Prostate gland (tissue), 2 donors: ENCODE measurements around the gene MED12L. TPM values are rescaled to one million over a fixed set of nuclear protein-coding genes. Genes with fewer than 3 reads are reported as not detected.

Experiments
- DNase-seq: peaks from one replicate; pipeline ENCODE4 v3.0.0-alpha.2; 2019; ENCODE audit warnings: low spot score
- H3K27ac ChIP-seq, 2 donors: fragments of 200-600 bp; sonication (generic); 2 replicates each; pipeline ENCODE4 v1.5.1; 2017 to 2019
- H3K27me3 ChIP-seq: fragments of 200-600 bp; sonication (generic); replicated peaks from 2 replicates; pipeline ENCODE4 v1.5.1; 2019; ENCODE audit not compliant: insufficient read depth
- H3K36me3 ChIP-seq, 2 donors: fragments of 200-600 bp; sonication (generic); 1 replicate in 1 of 2; 2 replicates in 1 of 2; pipeline versions ENCODE4 v1.5.1 to v1.8.1; 2017 to 2019
- H3K4me1 ChIP-seq: fragments of 200-600 bp; sonication (generic); replicated peaks from 2 replicates; pipeline ENCODE4 v1.5.1; 2019
- H3K4me3 ChIP-seq, 2 donors: fragments of 200-600 bp; sonication (generic); 2 replicates each; pipeline ENCODE4 v1.5.1; 2017 to 2019
- H3K9me3 ChIP-seq: fragments of 200-600 bp; sonication (generic); 2 replicates; pipeline ENCODE4 v1.5.1; 2017
- CTCF ChIP-seq, 4 experiments: fragments of 200-600 bp in 2 of 4; fragments of 450-650 bp in 2 of 4; sonication (generic) in 2 of 4; IDR thresholded peaks; 1 replicate in 3 of 4; 2 replicates in 1 of 4; pipeline ENCODE4 v1.5.1; 2016 to 2019; ENCODE audit warnings: antibody characterized with exemption in 4 of 4, mild to moderate bottlenecking in 2 of 4, moderate library complexity in 2 of 4
- POLR2A ChIP-seq: fragments of 450-650 bp; IDR thresholded peaks from one replicate; pipeline ENCODE4 v1.6.1; 2016; ENCODE audit warnings: antibody characterized with exemption, mild to moderate bottlenecking
- POLR2AphosphoS5 ChIP-seq: sonication (generic); formaldehyde crosslinking; IDR thresholded peaks from one replicate; pipeline ENCODE4 v1.6.1; 2017; ENCODE audit warnings: antibody characterized with exemption
- WGBS: methylation state at CpG from one replicate; pipeline ENCODE4 v1.1.5; 2018; 5-methylcytosine and 5-hydroxymethylcytosine counted together
- intact Hi-C: fragments of 100-400 bp; cut with DNase I; formaldehyde crosslinking; loops from one replicate; pipeline ENCODE4 v1.14.2; 2022
- total RNA-seq, 2 donors: library from RNA; depleted of rRNA; stranded (reverse); fragments of >200 nt; gene quantifications; one replicate each; pipeline ENCODE4 v1.1.0, GENCODE V29; 2016

Gene MED12L
- total RNA-seq, 2 donors from 2014 or later = 3.6 to 4.3 TPM

GRCh38 chr3:151216641-151217607, 131.5 kb downstream of the MED12L start:
- no peaks in the 10 kb centered on the region for H3K36me3 ChIP-seq
- 89% methylated on average over 3 of the region's 3 CpGs for WGBS
- H3K27ac ChIP-seq = no peak overlapping the region
- H3K4me3 ChIP-seq = no peak overlapping the region
- no peak for TF ChIP-seq CTCF (IDR thresholded peaks at IDR 0.05)
- no peak for TF ChIP-seq POLR2A
- TF ChIP-seq POLR2AphosphoS5 = no peak
- H3K9me3 ChIP-seq = no peaks in the 10 kb centered on the region
- no peaks in the 10 kb centered on the region for H3K4me1 ChIP-seq
- intact Hi-C loops = no loop called here
- no peak for DNase-seq
- no peaks in the 10 kb centered on the region for H3K27me3 ChIP-seq

GRCh38 chr3:151218136-151218535, 132.7 kb downstream of the MED12L start:
- TF ChIP-seq CTCF (IDR thresholded peaks at IDR 0.05) = no peak
- no peak for TF ChIP-seq POLR2AphosphoS5
- no peak for TF ChIP-seq POLR2A

GRCh38 chr3:151219056-151219455, 133.6 kb downstream of the MED12L start:
- Histone ChIP-seq H3K36me3 (no peaks in the 10 kb centered on the region), H3K27me3 (no peaks in the 10 kb centered on the region), H3K27ac (no peak overlapping the region), H3K4me3 (no peak overlapping the region), H3K9me3 (no peaks in the 10 kb centered on the region), H3K4me1 (no peaks in the 10 kb centered on the region)
- TF ChIP-seq CTCF (IDR thresholded peaks at IDR 0.05) (no peak), POLR2A (no peak), POLR2AphosphoS5 (no peak)
- intact Hi-C loops = no loop called here
- no peak for DNase-seq
- 53% methylated on average over 1 of the region's 1 CpG for WGBS

More at GRCh38 chr3:151218136-151218535, 132.7 kb downstream of the MED12L start:
- Histone ChIP-seq H3K9me3 (no peaks in the 10 kb centered on the region), H3K4me1 (no peaks in the 10 kb centered on the region), H3K27ac (no peak overlapping the region), H3K27me3 (no peaks in the 10 kb centered on the region), H3K4me3 (no peak overlapping the region), H3K36me3 (no peaks in the 10 kb centered on the region)
- intact Hi-C loops = no loop called here
- 32% methylated on average over 1 of the region's 1 CpG for WGBS
- DNase-seq = no peak

GRCh38 chr3:151224268-151224866, 138.9 kb downstream of the MED12L start:
- Histone ChIP-seq H3K9me3 (no peaks in the 10 kb centered on the region), H3K36me3 (no peaks in the 10 kb centered on the region), H3K27me3 (no peaks in the 10 kb centered on the region), H3K4me1 (peaks cover 2% of the 10 kb centered on the region), H3K27ac (no peak overlapping the region), H3K4me3 (no peak overlapping the region)
- no peak for DNase-seq
- WGBS = 87% methylated on average over 4 of the region's 4 CpGs
- intact Hi-C loops = no loop called here
- TF ChIP-seq POLR2AphosphoS5 = no peak
- no peak for TF ChIP-seq POLR2A
- TF ChIP-seq CTCF (IDR thresholded peaks at IDR 0.05) = no peak
